Cardiac fibroblast (primary cell): ENCODE results near the gene RNF157.

ENCODE experiments used
- DNase-seq, 2 donors: peaks; one replicate each; pipeline versions ENCODE4 v3.0.0 to v3.0.0-alpha.2; 2010; ENCODE audit warnings: low read depth in 2 of 2
- H3K4me3 ChIP-seq, 2 donors: replicated peaks in 1 of 2; 1 replicate in 1 of 2; 2 replicates in 1 of 2; pipeline ENCODE4 v1.5.1; 2011; ENCODE audit warnings: low read depth in 2 of 2, low read length in 2 of 2, mild to moderate bottlenecking in 2 of 2, moderate library complexity in 1 of 2
- CTCF ChIP-seq: IDR thresholded peaks from one replicate; pipeline ENCODE4 v1.5.1; 2011; ENCODE audit warnings: low read depth, mild to moderate bottlenecking, low read length, inconsistent platforms

RNF157 gene

GRCh38 chr17:76092526-76093413, 147.5 kb downstream of the RNF157 start:
- no peak for TF ChIP-seq CTCF
- no peak for DNase-seq
- H3K4me3 ChIP-seq: no peak overlapping the region
